Stomach (tissue), 4 donors: ENCODE results near the gene C19orf25.

Source experiments
- CTCF ChIP-seq, 7 experiments: fragments of 450-650 bp in 4 of 7; fragments of 200-600 bp in 3 of 7; sonication (generic) in 3 of 7; IDR thresholded peaks; one replicate each; pipeline ENCODE4 v1.5.1; 2016 to 2019; ENCODE audit warnings: antibody characterized with exemption in 7 of 7, control low read depth in 2 of 7, mild to moderate bottlenecking in 1 of 7
- EP300 ChIP-seq: sonication (generic); formaldehyde crosslinking; IDR thresholded peaks from one replicate; pipeline ENCODE4 v1.6.1; 2017; ENCODE audit warnings: antibody characterized with exemption
- POLR2A ChIP-seq, 4 donors: fragments of 450-650 bp; IDR thresholded peaks; one replicate each; pipeline ENCODE4 v1.6.1; 2016; ENCODE audit warnings: antibody characterized with exemption in 4 of 4, control low read depth in 2 of 4, mild to moderate bottlenecking in 1 of 4, moderate library complexity in 1 of 4
- POLR2AphosphoS5 ChIP-seq, 3 donors: sonication (generic); formaldehyde crosslinking; IDR thresholded peaks; one replicate each; pipeline ENCODE4 v1.6.1; 2016; ENCODE audit warnings: antibody characterized with exemption in 3 of 3

- TF ChIP-seq POLR2AphosphoS5 (IDR thresholded peaks at IDR 0.05), result no peak
- TF ChIP-seq EP300, result no peak
- no peak for TF ChIP-seq CTCF (IDR thresholded peaks at IDR 0.05)
- TF ChIP-seq POLR2A (IDR thresholded peaks at IDR 0.05), result no peak
Observed at GRCh38 chr19:1434577-1435060, 44.4 kb downstream of the C19orf25 start.
